GM12892 (cell line): Measurements from ENCODE around the gene CCDC60.

ENCODE experiments used
- POLR2A ChIP-seq: IDR thresholded peaks from 2 replicates; pipeline ENCODE4 v1.6.1; 2011; ENCODE audit warnings: low read depth, low read length, control low read depth
- POLR2AphosphoS5 ChIP-seq: IDR thresholded peaks from 2 replicates; pipeline ENCODE4 v1.6.1; 2011; ENCODE audit warnings: low read depth, low read length, control low read depth
- TAF1 ChIP-seq: IDR thresholded peaks from 2 replicates; pipeline ENCODE4 v1.6.1; 2011; ENCODE audit warnings: low read depth, mild to moderate bottlenecking, control low read depth, low read length, borderline replicate concordance

GRCh38 chr12:119448611-119449131 is 114.1 kb downstream of the CCDC60 start:
- TF ChIP-seq POLR2AphosphoS5 (no peak), POLR2A (no peak), TAF1 (no peak)
